IMR-90 (cell line): ENCODE data around the gene GINS3. TPM values are rescaled to one million over a fixed set of nuclear protein-coding genes. Genes with fewer than 3 reads are reported as not detected.
A peak's percentile ranks its signal among the peaks of the same experiment; 100 is the strongest.

Source experiments
- ATAC-seq: fragments of 200-7000 bp; cut with Tn5 transposase; 2 replicates; pipeline ENCODE4 v1.9.1; 2020; ENCODE audit warnings: low read depth, mild to moderate bottlenecking, moderate library complexity
- BruUV-seq: library from RNA; stranded (reverse); fragments of 400-500 nt; replicated peaks from 2 replicates; lab custom pipeline; 2021; lab: Mats Ljungman, UMichigan
- CTCF ChIA-PET: fragments of 300-600 bp; formaldehyde crosslinking; extraction: SDS; loops from one replicate; lab custom pipeline; 2021; ENCODE audit warnings: antibody characterized with exemption; lab: Yijun Ruan, JAX
- POLR2A ChIA-PET: fragments of 300-600 bp; sonication (Branson Sonifier 250); formaldehyde crosslinking; loops from one replicate; lab custom pipeline; 2022; ENCODE audit warnings: antibody characterized with exemption; ENCODE audit not compliant: unreplicated experiment; lab: Charles Lee
- DNase-seq: peaks from one replicate; pipeline ENCODE4 v3.0.0; 2013
- H2AFZ ChIP-seq: replicated peaks from 2 replicates; pipeline ENCODE3; 2013; ENCODE audit warnings: low read length, mild to moderate bottlenecking; ENCODE audit not compliant: poor library complexity
- H2AK5ac ChIP-seq: 2 replicates; pipeline ENCODE4 v1.6.1; 2013; ENCODE audit warnings: low read depth, low read length, inconsistent platforms
- H2AK9ac ChIP-seq: replicated peaks from 2 replicates; pipeline ENCODE3; 2013; ENCODE audit warnings: mild to moderate bottlenecking, low read depth, low read length, moderate library complexity; ENCODE audit not compliant: poor library complexity
- H2BK120ac ChIP-seq: 2 replicates; pipeline ENCODE4 v1.6.1; 2013; ENCODE audit warnings: low read depth, low read length, inconsistent platforms
- H2BK15ac ChIP-seq: 3 replicates; pipeline ENCODE4 v1.6.1; 2013; ENCODE audit warnings: low read depth, low read length, inconsistent platforms
- H2BK20ac ChIP-seq: 2 replicates; pipeline ENCODE4 v1.6.1; 2013; ENCODE audit warnings: low read depth, mild to moderate bottlenecking, inconsistent platforms, low read length, moderate library complexity
- H2BK5ac ChIP-seq: 2 replicates; pipeline ENCODE4 v1.6.1; 2013; ENCODE audit warnings: mild to moderate bottlenecking, low read depth, low read length, inconsistent platforms; ENCODE audit not compliant: poor library complexity, severe bottlenecking
- H3K14ac ChIP-seq: replicated peaks from 2 replicates; pipeline ENCODE4 v1.6.1; 2013; ENCODE audit warnings: low read depth, low read length, inconsistent platforms
- H3K18ac ChIP-seq: 2 replicates; pipeline ENCODE4 v1.6.1; 2013; ENCODE audit warnings: low read depth, low read length, control low read depth
- H3K23ac ChIP-seq: 2 replicates; pipeline ENCODE4 v1.6.1; 2013; ENCODE audit warnings: low read depth, low read length, inconsistent platforms
- H3K27ac ChIP-seq: 2 replicates; pipeline ENCODE4 v1.5.1; 2013; ENCODE audit warnings: mild to moderate bottlenecking, control low read depth, low read length; ENCODE audit not compliant: insufficient read depth
- H3K27me3 ChIP-seq: 2 replicates; pipeline ENCODE4 v1.6.1; 2013; ENCODE audit warnings: low read length; ENCODE audit not compliant: control insufficient read depth, insufficient read depth
- H3K36me3 ChIP-seq: 2 replicates; pipeline ENCODE4 v1.6.1; 2013; ENCODE audit warnings: low read length, mixed read lengths; ENCODE audit not compliant: control insufficient read depth, insufficient read depth
- H3K4ac ChIP-seq: 2 replicates; pipeline ENCODE4 v1.6.1; 2013; ENCODE audit warnings: low read depth, low read length, inconsistent platforms
- H3K4me1 ChIP-seq: 2 replicates; pipeline ENCODE4 v1.6.1; 2013; ENCODE audit warnings: low read length, mixed read lengths; ENCODE audit not compliant: control insufficient read depth, insufficient read depth
- H3K4me2 ChIP-seq: 2 replicates; pipeline ENCODE4 v1.6.1; 2013; ENCODE audit warnings: low read depth, mild to moderate bottlenecking, control low read depth, low read length, moderate library complexity
- H3K4me3 ChIP-seq: 2 replicates; pipeline ENCODE4 v1.5.1; 2013; ENCODE audit warnings: low read depth, mild to moderate bottlenecking, control low read depth, low read length, moderate library complexity; ENCODE audit not compliant: insufficient read depth
- H3K56ac ChIP-seq: 2 replicates; pipeline ENCODE4 v1.6.1; 2013; ENCODE audit warnings: low read length, inconsistent platforms; ENCODE audit not compliant: insufficient read depth; ENCODE audit errors: extremely low read depth
- H3K79me1 ChIP-seq, 2 experiments: 2 replicates each; pipeline ENCODE4 v1.6.1; 2013; ENCODE audit warnings: low read length in 2 of 2, inconsistent platforms in 1 of 2, low read depth in 1 of 2
- H3K9ac ChIP-seq: 2 replicates; pipeline ENCODE4 v1.6.1; 2013; ENCODE audit warnings: low read depth, low read length, control low read depth
- H3K9me1 ChIP-seq: 2 replicates; pipeline ENCODE4 v1.6.1; 2013; ENCODE audit warnings: low read length, inconsistent platforms; ENCODE audit not compliant: insufficient read depth
- H3K9me3 ChIP-seq: 2 replicates; pipeline ENCODE4 v1.6.1; 2013; ENCODE audit warnings: low read length; ENCODE audit not compliant: control insufficient read depth, insufficient read depth
- H4K20me1 ChIP-seq: 2 replicates; pipeline ENCODE4 v1.6.1; 2013; ENCODE audit warnings: low read length, inconsistent platforms; ENCODE audit not compliant: insufficient read depth
- H4K5ac ChIP-seq: 2 replicates; pipeline ENCODE4 v1.6.1; 2013; ENCODE audit warnings: mild to moderate bottlenecking, low read depth, low read length, control low read depth
- H4K8ac ChIP-seq, 2 experiments: 2 replicates each; pipeline ENCODE4 v1.6.1; 2013; ENCODE audit warnings: low read depth in 2 of 2, low read length in 2 of 2, control low read depth in 1 of 2, inconsistent platforms in 1 of 2
- H4K91ac ChIP-seq: 2 replicates; pipeline ENCODE4 v1.6.1; 2013; ENCODE audit warnings: low read depth, low read length, inconsistent platforms; ENCODE audit not compliant: insufficient read depth
- CTCF ChIP-seq: conservative IDR thresholded peaks from 2 replicates; pipeline ENCODE4 v1.5.1; 2012; ENCODE audit warnings: mild to moderate bottlenecking, low read depth, low read length, improper control_type of control experiment
- NFE2L2 ChIP-seq: fragments of 150-350 bp; IDR thresholded peaks from 2 replicates; pipeline ENCODE4 v1.6.1; 2016; ENCODE audit warnings: low read depth, mild to moderate bottlenecking, low read length
- RAD21 ChIP-seq: IDR thresholded peaks from 2 replicates; pipeline ENCODE4 v1.6.1; 2012; ENCODE audit warnings: low read length, improper control_type of control experiment
- WGBS, 2 experiments: methylation state at CpG; one replicate each; pipeline versions ENCODE4 v1.1.5 to v1.1.7; 2013; ENCODE audit warnings: missing lambda C conversion rate in 2 of 2; ENCODE audit not compliant: insufficient read length in 1 of 2; ENCODE audit errors: extremely low coverage in 2 of 2; 5-methylcytosine and 5-hydroxymethylcytosine counted together
- dilution Hi-C: fragments of 300-500 bp; cut with HindIII; formaldehyde crosslinking; loops from one replicate; pipeline ENCODE4 v1.14.3; 2018; ENCODE audit warnings: low sequenced_read_pairs; ENCODE audit not compliant: unreplicated experiment
- in situ Hi-C: fragments of 300-500 bp; cut with MboI; formaldehyde crosslinking; loops from 3 replicates; pipeline ENCODE4 v1.14.3; 2019; ENCODE audit warnings: low sequenced_read_pairs, inconsistent platforms, mixed read lengths
- intact Hi-C: fragments of 100-400 bp; cut with micrococcal nuclease; formaldehyde crosslinking; loops from 2 replicates; pipeline ENCODE4 v1.10.0; 2022
- polyA plus RNA-seq, 3 experiments: library from polyadenylated mRNA; depleted of rRNA; stranded (reverse); fragments of >200 nt; gene quantifications; 2 replicates each; pipeline ENCODE4 v1.2.3, GENCODE V29; 2012; ENCODE audit warnings: low replicate concordance in 1 of 3
- total RNA-seq: library from RNA; depleted of rRNA; stranded (reverse); fragments of >200 nt; gene quantifications from 2 replicates; pipeline ENCODE4 v1.2.3, GENCODE V29; 2012

The GINS3 gene
- total and polyA plus RNA-seq, 2 of the 4 experiments (the other 2 are of a cell fraction): 5.2 to 5.4 TPM

GRCh38 chr16:58345574-58346354, 46.5 kb upstream of the GINS3 start:
- ChIA-PET CTCF (interaction anchor here (0.6 to 1.2 kb wide), 3 partner anchors 9 to 142 kb away, joined by 3 to 5 read pairs (median 5); no protein-coding TSS in a partner anchor), POLR2A (interaction anchor here (0.6 kb wide), 1 partner anchor 149 kb away, joined by 3 read pairs; no protein-coding TSS in a partner anchor)
- Histone ChIP-seq H3K4me3 (no peak overlapping the region), H2AK9ac (no peak overlapping the region), H3K27me3 (peaks cover 10% of the 10 kb centered on the region), H2AFZ (no peak overlapping the region), H3K4me2 (no peak overlapping the region), H2BK120ac (no peak overlapping the region), H3K56ac (no peak overlapping the region), H3K4ac (no peak overlapping the region), H3K9me1 (no peaks in the 10 kb centered on the region), H3K27ac (no peak overlapping the region), H2BK5ac (no peak overlapping the region), H3K18ac (no peak overlapping the region), H4K91ac (no peak overlapping the region), H3K9ac (no peak overlapping the region), H2BK15ac (no peak overlapping the region), H3K4me1 (no peaks in the 10 kb centered on the region), H3K79me1 (no peaks in the 10 kb centered on the region), H3K9me3 (no peaks in the 10 kb centered on the region), H2AK5ac (no peak overlapping the region), H3K36me3 (no peaks in the 10 kb centered on the region), H2BK20ac (no peak overlapping the region), H4K5ac (no peak overlapping the region), H3K14ac (no peak overlapping the region), H4K8ac (no peak overlapping the region), H4K20me1 (no peaks in the 10 kb centered on the region), H3K23ac (no peak overlapping the region)
- intact Hi-C loops: loop anchor here (2.0 kb wide), 1 partner anchor 411 kb away; no protein-coding TSS in a partner anchor
- WGBS, 2 experiments: 72% methylated on average over 3 of the region's 14 CpGs; no CpG with 5 or more reads in 1 of the 2 experiments
- no peak for DNase-seq
- no peak for ATAC-seq
- in situ Hi-C loops: loop anchor here (10.0 kb wide), 1 partner anchor 409 kb away; no protein-coding TSS in a partner anchor
- dilution Hi-C loops: no loop called here
- TF ChIP-seq CTCF (peak; percentile 33), NFE2L2 (no peak), RAD21 (peak; percentile 18; the same call in 1 of the 2 replicates)
- BruUV-seq: no TSS peak
